Renal pelvis (tissue), 4 donors: ENCODE measurements around the gene KDSR. TPM values are rescaled to one million over a fixed set of nuclear protein-coding genes. Genes with fewer than 3 reads are reported as not detected.
"Not testable (repeated sequence)": the region's sequence is repeated elsewhere in the genome, so short reads cannot be mapped to it uniquely, and the experiment has no call there.

Experiments used
- DNase-seq: peaks from one replicate; pipeline ENCODE4 v3.0.0-alpha.2; 2013
- polyA plus RNA-seq, 3 donors: library from polyadenylated mRNA; unstranded; fragments of 120-200 nt; gene quantifications; one replicate each; pipeline ENCODE4 v1.2.1, GENCODE V29; 2013; ENCODE audit not compliant: insufficient read length in 3 of 3

The KDSR gene
- polyA plus RNA-seq, 3 donors = 36.2 to 44.2 (median 43.6) TPM

DNA sequence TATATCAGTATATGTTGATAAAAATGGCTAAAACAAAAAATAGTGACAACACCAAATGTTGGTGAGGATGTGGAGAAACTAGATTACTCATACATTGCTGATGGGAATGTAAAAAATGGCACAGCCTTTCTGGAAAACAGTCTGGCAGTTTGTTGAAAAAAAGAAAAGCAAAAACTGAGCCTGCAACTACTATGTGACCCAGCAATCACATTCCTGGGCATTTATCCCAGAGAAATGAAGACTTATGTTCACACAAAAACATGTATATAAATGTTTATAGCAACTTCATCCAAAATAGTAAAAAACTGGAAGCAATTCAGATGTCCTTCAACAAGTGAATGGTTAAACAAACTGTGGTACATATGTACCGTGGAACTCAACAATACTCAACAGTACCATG is 7.5 kb upstream of the KDSR start:
- no peak for DNase-seq

DNA sequence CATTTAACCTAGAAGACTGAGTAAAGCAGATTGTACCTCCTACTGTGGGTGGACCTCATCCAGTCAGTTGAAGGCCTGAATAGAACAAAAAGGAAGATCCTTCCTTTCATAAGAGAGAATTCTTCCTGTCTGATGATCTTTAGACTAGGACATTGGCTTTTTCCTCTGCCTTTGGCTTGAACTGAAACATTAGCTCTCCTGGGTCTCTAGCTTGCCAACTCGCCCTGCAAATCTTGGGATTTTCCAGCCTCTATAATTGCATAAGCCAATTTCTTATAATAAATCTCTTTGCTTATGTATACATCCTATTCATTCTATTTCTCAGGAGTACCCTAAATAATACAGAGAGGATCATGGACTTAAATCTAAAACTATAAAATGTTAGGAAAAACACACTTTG is 6.2 kb upstream of the KDSR start:
- DNase-seq = no peak

DNA sequence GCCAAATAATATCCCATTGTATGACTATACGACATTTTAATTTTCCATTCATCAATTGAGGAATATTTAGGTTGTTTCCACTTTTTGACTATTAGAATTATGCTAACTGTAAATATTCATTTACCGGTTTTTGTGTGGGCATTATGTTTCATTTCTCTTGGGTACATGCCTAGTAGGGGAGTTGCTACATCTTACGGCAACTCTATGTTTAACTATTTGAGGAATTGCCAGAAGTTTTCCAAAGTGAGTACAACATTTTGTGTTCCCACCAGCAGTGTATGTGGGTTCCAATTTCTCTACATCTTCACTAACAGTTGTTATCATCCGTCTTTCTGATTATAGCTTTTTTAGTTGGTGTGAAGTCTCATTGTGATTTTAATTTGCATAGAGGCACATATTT is 1.6 kb upstream of the KDSR start:
- no peak for DNase-seq

DNA sequence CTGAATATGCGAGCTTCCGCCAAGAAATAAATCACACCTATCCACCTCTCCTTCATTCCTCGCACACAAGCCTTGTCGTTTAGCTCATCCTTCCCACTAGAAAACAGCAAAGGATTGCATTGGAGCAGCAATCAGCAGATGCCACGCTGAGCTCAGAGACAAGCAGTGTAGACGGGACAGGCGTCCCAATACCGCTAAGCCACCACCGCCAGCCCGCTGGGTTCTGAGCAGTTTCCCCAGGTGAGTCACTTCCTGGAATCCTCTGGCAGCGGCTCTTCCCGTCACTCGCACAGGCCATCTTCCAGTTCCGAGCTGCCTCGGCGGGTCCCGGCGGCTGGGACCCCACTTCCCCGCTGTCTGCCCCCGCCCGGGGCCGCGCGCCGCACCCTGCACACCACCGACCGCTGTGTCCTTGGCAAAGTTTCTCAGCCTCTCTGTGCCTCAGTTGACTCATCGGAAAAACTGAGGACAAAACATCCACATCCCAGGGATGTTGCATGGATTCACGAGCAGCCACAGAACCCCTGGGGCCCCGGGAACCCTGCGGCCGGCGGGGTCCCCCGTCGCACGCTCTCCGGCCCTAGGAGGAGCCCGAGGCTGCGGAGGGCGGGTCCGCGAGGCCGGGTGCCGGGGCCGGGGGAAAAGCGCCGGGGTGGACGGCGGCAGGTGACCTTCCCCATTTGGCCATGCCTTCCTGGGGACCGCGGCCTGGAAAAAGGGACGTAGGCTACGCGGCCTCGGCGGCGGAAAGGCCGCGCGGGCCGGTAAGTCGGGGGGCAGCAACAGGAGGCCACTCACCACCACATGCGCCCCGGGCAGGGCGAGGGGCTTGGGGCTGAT is 573 bp downstream of the KDSR start:
- peak; percentile 26 for DNase-seq

DNA sequence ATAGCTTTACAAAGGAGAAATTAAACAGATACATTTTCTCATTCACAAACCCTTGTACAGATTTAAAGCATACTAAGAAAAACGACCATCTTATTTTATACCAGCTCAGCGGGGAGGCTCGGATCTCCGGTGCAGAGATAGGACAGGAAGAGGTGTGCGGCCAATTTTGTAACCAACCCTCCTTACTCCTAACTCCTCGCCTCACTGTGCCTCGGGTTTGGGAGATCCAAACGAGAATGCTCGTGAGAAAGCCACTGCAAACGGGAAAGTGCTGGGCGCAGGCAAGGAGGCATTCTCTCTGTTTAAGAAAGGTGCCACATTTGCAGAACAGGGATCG is 1.2 kb downstream of the KDSR start:
- DNase-seq = no peak

DNA sequence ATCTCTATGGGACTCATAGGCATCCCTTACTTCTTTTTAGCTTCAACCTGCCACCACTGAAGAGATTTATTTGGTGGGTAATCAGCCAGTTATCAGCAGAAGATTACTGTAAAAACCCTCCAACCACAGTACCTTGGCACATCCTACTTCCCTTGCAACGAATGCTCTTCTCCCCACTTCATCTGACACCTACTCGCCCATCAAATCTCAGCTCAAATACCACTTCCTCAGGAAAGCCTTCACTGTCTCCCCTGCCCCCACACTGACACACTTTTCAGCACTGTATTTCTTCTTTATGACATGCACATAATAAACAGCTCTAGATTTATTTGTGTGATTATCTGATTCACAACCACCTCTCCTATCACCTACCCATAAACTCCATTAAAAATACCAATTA is 3.1 kb downstream of the KDSR start:
- no peak for DNase-seq

DNA sequence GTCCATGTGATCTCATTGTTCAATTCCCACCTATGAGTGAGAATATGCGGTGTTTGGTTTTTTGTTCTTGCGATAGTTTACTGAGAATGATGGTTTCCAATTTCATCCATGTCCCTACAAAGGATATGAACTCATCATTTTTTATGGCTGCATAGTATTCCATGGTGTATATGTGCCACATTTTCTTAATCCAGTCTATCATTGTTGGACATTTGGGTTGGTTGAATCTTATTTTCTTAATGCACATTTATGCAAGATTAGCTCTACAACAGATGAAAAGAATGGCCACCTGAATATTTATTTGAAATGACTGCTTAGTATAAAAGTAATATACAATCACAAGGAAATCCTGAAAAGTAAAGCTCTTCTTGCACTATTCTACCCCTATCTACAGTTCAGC is 3.6 kb downstream of the KDSR start:
- not testable (repeated sequence) for DNase-seq

DNA sequence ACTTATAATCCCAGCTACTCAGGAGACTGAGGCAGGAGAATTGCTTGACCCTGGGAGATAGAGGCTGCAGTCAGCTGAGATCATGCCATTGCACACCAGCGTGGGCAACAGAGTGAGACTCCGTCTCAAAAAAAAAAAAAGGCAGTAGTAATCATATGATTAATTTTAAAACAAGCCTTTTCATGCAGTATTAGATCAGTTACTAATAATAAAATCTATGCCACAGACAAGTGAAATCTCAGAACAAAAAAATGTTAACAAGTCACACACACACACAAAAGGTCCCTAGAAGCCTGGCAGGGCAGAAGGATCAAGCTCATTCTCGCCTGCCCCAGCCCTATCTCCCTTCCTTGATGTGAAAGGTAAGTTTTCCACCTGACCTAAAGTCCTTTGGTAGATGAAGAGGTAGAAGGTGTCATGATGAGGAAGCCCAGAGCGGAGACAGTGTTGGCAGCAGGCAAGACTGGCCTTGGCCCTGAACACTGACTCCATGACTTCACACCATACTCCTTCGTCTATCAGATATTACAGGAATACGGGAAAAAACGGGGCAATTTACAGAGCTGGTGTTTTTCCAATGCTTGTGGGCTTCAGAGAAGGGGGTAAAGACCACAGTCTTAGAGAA is 10.6 kb downstream of the KDSR start:
- DNase-seq = no peak

DNA sequence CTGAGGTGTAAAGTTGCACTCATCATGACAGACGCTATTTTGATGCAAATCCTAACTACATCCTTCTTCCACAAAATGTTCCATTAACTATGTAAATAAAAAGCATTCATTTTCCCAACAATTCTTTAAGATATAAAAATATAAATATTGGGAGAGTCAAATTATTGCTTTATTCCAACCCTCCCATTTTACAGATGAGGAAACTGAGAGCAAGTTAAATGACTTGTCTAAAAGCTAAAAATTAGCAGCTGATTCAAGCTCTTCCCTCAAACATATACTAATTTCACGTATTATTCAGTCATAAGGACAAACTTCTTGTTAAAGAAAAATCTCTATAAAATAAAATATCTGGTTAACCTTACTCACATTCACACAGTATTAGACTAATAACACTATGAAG is 16.8 kb downstream of the KDSR start:
- no peak for DNase-seq

DNA sequence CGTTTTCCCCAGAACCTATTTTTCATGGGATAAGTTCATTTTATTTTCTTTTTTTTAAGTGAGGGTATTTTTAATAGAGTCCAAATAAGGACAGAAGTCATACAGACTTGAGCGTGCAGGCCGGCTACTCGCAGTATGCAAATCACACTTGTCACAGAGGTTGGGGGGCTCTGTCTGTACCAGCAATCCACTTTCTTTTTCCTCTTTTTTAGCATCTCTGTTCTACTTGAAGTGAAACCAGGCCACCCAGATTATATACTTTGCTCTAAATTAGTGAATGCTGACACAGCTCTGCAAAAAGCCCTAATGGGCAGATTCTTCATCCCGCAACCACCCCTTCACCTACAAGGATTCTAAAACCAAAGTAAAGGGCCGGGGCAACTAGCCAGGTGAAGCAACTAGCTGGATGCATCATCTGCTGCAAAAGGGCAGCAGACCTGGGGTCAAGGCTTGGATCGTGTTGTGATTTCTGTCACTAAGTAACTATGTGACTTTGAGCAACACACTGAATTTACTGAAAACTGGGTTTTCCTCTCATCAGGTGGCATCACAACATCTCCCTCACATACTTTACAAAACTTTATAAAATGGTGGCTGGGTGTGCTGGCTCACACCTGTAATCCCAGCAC is 18.4 kb downstream of the KDSR start:
- DNase-seq = no peak

DNA sequence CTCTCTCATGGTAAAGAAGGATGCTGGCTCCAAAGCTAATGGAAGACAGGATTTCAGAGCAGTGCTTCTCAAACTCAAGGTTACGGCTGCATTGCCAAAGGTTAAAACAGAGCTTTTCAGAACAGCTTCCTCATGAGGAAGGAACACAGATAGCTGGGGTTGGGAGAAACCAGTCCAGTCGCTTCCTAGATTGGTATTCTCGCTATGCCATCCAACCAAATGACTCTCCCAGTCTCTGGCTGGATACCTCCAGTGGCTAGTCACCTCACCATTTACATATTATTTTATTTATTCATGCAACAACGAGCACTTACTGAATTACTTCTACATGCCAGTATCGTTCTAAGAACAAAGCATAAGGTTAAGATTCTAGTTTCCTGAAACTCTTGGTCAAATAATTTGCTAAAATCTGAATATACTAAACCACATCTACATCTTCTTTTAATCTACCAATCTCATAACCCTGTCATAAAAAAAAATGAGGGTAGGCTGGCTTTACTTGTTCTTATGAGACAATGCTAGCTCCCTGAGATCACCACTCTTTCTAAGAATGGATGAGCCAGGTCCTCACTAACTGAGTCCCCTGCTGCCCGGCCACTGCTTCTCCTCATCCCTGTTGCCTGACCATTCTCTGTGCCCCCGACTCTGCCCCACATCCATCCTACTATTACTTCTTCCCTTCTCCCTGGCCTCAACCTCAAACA is 20.4 kb downstream of the KDSR start:
- no peak for DNase-seq

DNA sequence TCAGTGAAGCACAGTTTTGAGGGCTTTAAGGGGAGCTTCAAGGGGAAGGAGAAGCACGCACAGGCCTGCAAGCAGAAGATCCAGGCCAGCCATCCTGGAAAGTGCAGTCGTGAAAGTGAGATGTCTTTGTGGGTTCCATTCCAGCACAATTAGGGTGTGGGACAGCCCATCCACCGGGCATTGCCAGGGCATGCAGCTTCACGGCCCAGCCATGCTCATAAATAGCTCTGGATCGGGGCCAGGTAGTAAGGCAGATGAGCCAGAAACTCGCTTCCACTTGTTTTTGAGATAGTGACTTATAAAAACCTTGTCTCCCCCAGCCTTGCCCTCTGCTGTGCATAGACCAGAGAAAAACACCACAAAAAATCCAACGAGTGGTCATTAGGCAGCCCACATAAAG is 21.0 kb downstream of the KDSR start:
- DNase-seq = no peak

DNA sequence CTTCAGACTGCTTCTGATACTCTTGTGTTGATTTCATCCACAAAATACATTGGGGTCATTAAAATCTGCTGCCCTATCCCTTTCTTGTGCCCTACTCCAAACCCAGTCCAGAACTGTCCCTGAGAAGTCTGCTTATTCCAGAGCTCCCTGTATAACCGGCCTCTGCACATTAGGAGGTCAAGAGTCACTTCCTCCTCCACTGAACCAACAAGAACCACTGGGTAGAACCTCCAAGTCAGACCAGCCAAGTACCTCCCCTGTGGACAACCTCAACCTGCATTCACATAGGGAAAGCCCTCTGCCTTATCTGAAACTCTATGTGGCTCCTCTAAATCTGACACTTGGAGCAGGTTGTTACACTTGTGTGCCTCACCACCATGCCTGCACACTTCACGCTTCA is 22.1 kb downstream of the KDSR start:
- no peak for DNase-seq

DNA sequence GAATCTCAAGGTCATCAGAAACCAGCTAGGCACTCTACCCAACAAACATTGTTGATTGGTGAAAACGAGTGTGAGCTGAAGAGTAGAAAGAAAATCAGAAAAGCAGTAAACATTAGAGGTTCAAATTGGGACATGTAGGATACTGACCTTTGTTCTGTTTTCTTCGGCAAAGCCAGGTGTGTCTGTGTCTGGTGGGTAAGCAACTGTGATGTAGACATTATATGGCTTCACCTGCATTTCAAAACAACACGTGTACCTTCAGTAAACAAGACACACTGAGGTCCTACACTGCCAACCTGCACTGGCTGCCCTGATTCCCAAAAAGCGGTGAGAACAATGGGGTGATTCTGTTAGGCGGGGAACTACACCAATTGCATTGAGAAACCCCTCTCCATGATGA is 22.7 kb downstream of the KDSR start:
- DNase-seq = no peak

DNA sequence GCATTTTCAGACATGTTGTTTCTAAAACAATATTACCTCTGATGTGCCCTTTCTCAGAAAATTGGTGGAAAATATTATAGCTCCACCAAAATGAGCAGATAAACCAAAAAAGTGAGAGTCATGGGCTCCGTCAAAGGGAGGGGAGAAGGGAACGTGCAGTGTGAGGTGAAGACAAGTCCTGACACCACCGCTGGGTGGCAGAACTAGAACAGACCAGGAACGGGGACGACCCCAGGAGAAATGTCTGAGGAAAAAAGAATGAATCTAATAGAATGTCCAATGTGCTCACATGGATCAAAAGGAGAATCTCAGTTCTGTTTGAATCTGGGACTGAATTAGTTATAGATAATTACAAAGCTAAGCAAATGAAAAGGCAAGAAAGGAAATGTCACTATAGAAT is 24.8 kb downstream of the KDSR start:
- no peak for DNase-seq

DNA sequence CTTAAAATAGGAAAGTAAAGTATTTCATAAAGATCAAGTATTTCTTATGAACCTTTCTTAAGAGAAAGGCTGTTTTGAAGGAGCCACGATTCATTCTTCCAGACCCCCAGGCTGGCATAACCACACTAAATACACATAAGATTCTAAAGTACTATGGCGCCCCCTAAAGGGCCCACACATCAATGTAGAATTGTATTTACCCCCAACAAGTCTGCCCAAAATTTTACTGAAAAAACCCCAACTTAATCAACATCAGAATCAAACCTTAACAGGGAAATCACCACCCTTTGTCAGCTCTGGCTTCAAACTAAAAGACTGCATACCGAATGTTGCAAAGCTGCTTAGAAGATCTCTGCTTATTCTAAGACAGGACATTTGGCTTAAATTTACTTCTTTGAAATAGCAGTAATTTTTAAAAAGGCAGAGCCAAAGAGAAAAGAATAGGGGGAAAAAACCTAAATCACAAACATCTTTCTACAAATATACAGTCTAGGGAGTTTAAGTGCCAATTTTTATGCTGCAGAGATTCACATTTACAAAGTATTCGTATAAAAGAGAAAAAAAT is 27.0 kb downstream of the KDSR start:
- DNase-seq = no peak

DNA sequence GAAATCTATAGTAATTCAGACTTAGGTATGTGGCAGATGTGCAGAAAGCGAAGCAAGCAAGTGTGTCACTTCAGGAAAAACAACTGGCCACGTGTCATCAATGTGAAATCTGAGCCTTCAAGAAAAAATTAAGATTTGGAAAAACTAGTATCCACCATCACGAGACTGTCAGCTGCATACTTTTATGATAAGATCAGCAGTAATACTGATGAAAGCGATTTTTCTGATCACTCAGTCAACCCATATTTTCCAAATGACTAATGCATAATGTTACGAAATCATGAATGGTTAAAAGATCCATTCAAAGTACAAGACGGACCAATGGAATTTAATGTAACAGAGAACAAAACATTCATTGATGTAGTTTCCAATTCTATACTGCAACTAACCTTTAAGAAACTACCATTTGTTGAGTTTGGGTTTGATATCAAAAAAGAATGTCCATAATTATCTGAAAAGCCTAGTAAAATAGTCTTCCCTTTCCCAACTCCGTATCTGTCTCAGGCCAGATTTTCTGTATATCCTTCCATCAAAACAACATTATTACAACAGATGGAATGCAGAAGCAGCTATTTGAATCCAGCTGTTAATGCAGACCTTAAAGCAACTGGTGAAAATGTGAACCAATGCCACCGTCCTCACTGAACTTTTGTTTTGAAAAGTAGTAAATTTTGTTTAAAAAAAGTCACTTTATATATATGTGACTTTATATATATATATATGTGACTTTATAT is 30.5 kb downstream of the KDSR start:
- no peak for DNase-seq

DNA sequence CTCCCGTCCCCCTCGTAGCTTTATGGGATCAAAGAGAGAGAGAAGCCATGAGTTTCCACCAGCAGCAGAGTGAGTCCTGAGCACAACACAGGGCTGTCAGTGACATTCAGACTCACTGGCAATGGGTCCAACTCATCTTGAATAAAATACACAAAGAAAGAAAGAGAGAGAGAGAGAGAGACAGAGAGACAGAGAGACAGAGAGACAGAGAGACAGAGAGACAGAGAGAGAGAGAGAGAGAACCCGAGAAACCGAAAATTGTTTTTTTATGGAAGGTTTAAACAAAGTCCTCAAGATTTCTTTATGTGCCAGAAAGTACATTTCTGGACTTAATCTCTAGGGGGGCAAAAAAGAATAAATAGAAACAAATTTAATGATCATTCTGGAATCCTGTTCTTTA is 35.9 kb downstream of the KDSR start:
- no peak for DNase-seq

DNA sequence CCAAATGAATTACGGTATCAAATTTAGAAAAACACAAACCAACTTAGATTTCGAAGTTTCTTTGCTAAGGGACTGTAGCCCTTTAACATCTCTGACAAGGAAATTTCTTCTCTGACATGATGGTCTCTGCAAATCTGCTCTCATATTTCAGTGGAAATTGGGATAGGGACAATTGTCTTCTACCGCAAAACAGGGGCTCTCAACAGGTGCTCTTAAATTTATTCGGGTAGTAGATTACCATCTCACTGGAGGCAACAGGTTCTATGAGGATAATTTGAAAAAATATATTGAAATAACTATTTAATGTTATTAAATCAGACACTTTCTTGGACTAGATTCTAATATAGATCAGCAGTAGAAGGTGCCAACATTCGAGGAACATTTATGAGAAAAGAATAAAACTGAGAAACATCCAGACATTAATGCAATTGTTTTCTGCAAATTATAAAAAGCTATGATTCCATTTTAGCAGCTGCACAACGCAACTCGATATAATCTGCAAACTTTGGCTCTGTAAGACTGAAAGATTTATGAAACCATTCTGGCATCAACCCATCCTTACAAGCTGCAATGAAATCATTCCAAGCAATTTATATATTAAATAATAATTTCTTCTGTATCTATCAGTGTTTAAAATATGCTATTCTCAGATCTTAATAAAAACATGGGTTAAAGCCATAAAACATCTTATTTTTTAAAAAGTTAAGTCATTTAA is 37.4 kb downstream of the KDSR start:
- no peak for DNase-seq

DNA sequence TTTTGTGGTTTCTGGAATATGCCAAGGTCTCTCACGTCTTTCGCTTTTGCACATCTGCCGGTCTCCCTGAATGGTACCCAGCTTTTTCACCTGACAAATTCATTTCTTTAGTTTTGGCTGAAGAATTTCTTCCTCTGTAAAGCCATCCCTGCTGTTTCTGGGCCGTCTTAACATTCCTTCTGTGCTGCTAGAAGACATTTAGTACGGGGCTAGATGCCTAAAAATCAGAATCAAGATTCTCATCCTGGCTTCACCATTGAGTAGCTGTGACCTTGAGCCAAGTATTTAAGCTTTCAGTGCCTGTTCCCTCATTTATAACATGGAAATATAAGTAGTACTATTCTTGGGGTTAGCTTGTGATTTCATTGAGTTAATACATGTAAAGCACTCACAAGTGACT is 41.0 kb downstream of the KDSR start:
- no peak for DNase-seq

DNA sequence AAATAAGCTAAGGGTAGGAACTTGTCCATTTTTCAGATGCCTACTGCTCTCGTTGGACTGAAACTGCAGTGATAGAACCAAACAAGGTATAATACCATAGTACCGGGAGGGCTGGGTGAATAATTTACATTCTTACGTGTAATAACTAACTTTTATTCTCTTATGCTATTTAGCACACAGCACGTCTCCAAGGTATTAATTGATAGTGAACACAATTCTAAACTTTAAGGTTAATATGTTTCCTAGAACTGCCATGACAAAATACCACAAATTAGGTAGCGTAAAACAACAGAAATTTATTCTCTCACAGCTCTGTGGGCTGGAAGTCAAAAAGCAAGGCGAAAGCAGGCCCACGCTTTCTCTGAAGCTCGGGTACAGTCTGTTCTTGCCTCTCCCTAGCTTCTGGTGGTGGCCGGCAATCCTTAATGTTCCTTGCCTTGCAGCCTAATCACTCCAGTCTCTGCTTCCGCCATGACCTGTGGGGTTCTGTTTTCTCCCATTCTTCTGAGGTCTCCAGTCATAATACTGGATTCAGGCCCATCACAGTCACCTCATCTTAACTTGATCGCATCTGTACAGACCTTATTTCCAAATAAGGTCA is 41.8 kb downstream of the KDSR start:
- DNase-seq = no peak
